HuH-7.5 (cell line): ENCODE results near the gene RIC1.
"Not testable (repeated sequence)": the region's sequence is repeated elsewhere in the genome, so short reads cannot be mapped to it uniquely, and the experiment has no call there.

Experiments
- DNase-seq: peaks from one replicate; pipeline ENCODE4 v3.0.0; 2011; ENCODE audit warnings: low spot score

Gene RIC1

DNA sequence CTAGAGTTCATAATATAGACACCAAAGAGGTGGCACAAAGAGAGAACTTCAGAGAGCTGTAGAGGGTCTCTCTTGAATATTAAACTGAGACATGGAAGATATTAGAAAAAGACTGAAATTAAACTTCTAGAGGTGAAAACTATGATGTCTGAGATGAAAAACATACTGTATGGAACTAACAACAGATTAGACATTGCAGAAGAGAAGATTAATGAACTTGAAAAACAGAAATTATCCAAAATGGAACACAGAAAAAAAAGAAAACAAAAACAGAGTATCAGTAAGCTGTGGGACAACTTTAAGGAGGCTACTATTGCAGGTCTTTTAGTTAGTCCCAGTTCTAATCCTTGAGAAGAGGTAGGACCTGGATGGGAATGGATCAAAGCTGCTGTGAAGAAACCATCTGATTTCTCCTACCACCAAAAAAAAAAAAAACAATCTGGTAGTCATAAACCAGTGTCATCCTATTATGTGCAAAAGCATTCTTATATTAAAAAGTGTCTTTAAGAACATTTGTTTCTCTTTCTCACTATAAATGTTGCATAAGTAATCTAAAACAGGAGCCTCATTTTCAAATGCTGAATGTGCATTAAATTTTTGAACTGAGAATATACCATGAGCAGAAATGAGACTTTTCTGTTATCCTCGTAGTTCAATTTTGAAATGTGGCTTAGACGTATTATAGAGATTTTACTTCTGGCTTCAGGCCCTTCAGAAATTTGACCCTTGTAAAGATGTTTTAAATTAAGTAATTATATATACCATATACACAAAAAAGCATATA lies 107.8 kb downstream of the RIC1 start:
- DNase-seq: no peak

DNA sequence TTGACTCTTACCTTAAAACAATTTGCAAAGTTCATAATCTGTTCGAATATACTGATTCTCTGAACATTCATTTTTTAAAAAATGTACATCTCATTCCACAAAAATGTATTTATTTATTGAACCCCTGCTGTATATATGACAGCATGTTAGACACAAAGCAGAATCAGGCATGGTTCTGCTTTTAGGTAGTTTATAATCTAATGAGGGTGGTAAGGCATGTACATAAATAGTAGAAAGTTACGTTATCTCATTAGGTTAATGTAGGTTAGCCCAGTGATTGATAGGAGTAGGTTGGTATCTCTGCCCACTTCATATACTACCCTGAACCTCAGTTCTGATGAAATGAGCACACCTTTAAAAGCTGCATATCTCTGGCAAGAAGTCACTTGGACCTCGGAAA lies 114.2 kb downstream of the RIC1 start:
- no peak for DNase-seq

DNA sequence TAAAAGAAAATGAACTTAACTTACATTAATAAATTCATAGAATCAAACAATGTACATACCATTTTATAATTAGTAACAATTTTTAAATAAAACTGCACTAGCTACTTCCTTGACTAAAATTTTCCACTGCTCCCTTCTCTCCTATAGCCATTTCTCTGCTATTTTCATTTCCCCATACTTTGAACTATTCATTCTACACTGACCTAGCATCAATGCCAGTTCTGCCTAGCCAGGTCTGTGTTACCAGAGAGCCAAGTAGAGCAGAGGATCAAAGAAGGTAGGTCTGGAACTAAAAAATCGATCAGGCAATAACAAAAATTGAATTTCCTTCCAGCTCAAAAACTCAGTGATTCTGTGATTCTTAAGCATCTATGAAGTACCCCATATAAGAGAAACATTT lies 119.5 kb downstream of the RIC1 start:
- no peak for DNase-seq

DNA sequence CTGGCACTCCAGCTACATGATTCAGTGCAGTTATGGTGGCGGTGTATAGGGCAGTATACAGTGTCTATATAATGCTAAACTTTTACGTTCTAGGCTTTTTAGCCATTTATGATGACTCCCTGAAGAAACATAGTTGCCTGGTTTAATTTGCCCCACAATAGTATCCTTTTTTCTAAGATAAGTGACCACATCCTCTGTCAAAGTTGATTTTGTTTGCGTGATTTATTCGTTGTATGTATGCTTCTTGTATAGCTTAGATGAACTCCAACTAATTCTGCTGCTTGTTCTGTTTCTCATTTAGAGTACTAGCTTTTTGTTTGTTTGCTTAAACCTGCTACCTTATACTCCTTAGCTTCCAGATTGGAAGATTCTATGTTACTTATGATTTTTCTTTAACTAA lies 120.4 kb downstream of the RIC1 start:
- no peak for DNase-seq

GRCh38 chr9:5750569-5750968 lies 121.7 kb downstream of the RIC1 start:
- no peak for DNase-seq

GRCh38 chr9:5756633-5757032 lies 127.7 kb downstream of the RIC1 start:
- no peak for DNase-seq

DNA sequence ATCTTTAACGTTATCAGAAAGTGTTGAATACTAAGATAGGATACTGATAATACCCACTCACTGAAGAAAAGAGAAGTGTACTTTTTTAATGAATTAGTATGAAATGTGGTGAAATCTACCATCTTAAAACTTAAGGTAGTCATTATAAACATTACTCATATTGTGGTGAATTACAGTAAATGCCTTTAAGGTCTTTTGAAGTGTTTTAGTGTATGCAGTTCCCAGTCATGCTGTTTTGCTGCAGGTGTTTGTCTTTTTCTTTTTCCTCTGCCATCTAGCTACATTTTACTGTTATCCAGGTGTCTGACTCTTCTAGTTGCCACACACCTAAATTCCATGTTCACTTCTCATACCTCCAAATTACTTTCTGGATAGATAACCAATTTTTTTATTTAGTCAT lies 131.4 kb downstream of the RIC1 start:
- no peak for DNase-seq

GRCh38 chr9:5762421-5762820 lies 133.5 kb downstream of the RIC1 start:
- no peak for DNase-seq

- DNase-seq: no peak
These were observed 135.4 kb downstream of the RIC1 start for GRCh38 chr9:5764130-5764868.

GRCh38 chr9:5767968-5768932 lies 139.3 kb downstream of the RIC1 start:
- no peak for DNase-seq

DNA sequence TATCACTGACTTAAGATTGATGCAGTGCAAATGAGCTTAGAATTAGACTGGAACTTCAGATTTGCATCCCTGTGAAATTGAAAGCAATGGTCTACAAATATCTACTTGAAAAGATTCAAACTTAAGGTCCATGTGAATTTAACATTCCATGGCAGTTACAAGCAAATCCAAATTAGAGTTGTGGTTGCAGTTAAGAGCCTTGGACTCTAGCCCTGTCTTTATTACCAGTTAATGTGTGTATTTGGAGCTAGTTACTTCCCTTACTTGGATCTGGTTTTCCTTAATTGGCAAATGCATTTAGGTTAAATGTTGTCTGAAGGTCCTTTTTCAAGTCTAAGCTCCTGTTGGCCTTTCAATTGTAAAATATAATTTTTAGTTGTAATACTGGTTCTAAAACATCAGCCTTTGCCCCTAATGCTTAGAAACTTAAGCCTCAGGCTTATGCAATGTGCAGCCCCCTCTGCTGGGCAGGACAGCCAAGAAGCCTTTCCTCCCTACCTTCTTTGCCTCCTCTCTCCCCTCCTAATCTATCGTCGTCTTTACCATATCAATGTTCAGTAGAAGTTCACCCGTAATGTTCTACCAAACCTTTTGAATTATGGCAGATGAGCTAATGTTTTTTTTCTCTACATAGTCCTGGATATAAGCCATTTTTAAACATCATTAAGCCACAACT lies 144.6 kb downstream of the RIC1 start:
- no peak for DNase-seq

GRCh38 chr9:5778805-5779204 lies 149.9 kb downstream of the RIC1 start:
- DNase-seq: no peak

DNA sequence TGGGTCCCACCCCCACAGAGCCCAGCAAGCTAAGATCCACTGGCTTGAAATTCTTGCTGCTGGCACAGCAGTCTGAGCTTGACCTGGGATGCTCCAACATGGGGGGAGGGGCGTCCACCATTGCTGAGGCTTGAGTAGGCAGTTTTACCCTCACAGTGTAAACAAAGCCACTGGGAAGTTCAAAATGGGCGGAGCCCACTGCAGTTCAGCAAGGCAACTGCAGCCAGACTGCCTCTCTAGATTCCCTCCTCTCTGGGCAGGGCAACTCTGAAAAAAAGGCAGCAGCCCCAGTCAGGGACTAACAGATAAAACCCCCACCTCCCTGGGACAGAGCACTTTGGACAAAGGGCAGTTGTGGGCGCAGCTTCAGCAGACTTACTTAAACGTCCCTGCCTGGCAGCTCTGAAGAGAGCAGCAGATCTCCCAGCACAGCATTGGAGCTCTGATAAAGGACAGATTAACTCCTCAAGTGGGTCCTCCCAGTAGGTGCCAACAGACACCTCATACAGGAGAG lies 150.9 kb downstream of the RIC1 start:
- DNase-seq: not testable (repeated sequence)

DNA sequence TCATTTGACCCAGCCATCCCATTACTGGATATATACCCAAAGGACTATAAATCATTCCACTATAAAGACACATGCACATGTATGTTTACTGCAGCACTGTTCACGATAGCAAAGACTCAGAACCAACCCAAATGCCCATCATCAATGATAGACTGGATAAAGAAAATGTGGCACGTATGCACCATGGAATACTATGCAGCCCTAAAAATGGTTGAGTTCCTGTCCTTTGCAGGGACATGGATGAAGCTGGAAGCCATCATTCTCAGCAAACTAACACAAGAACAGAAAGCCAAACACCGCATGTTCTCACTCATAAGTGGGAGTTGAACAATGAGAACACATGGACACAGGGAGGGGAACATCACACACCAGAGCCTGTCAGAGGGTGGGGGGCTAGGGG lies 154.5 kb downstream of the RIC1 start:
- not testable (repeated sequence) for DNase-seq

GRCh38 chr9:5783982-5784381 lies 155.1 kb downstream of the RIC1 start:
- DNase-seq: no peak

GRCh38 chr9:5784526-5785315 lies 155.8 kb downstream of the RIC1 start:
- no peak for DNase-seq

- DNase-seq: no peak
These were observed 157.6 kb downstream of the RIC1 start for GRCh38 chr9:5786370-5787127.

GRCh38 chr9:5787220-5787619 lies 158.3 kb downstream of the RIC1 start:
- no peak for DNase-seq

GRCh38 chr9:5787759-5788302 lies 158.9 kb downstream of the RIC1 start:
- no peak for DNase-seq

DNA sequence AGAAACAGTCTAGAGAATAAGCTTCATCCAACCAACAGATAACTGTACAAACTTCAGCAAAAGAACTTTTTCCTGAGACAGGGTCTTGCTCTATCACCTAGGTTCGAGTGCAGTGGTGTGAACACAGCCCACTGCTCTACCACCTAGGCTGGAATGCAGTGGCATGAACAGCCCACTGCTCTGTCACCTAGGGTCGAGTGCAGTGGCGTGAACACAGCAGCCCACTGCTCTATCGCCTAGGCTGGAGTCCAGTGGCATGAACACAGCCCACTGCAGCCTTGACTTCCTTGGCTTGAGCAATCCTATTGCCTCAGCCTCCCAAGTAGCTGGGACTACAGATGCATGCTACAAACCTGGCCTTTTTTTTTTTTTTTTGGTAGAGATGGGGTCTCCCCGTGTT lies 160.6 kb downstream of the RIC1 start:
- no peak for DNase-seq
